ENCODE results near the gene TAX1BP1. TPM values are rescaled to one million over a fixed set of nuclear protein-coding genes. Genes with fewer than 3 reads are reported as not detected.

Gene TAX1BP1
- total RNA-seq, 2 experiments from 2014 or later, result 27.9 to 49.7 TPM

DNA sequence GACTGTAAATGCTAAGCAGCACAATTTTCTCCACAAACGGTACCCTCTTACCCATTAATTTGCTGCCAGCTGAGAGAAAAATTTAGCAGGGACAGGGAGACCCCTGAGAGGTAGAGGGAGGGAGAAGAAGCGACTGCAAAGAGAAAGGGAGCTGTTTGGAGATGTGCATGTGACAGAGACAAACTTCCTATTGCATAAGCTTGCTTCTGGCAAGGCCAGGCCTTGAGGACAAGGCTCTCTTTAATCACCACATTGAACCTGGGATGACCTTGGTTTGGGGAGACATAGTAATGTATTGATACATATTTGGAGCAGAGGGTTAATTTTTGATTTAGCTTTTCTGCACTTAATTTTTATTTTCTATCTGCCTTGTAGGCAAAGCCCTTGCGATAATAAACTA is 46.2 kb upstream of the TAX1BP1 start:
- no peak overlapping the region for H3K27ac ChIP-seq (ENCODE audit: low read depth, low read length, poor library complexity, severe bottlenecking)
- ChIA-PET POLR2A (interaction anchor here (0.6 to 0.7 kb wide), 5 partner anchors 11 to 337 kb away, joined by 3 to 5 read pairs (median 4); no protein-coding TSS in a partner anchor), CTCF (ENCODE audit: unreplicated experiment) (no interaction called here)
- H3K79me2 ChIP-seq (ENCODE audit: insufficient read depth, low read depth, low read length), result no peaks in the 10 kb centered on the region
- H4K20me1 ChIP-seq (ENCODE audit: insufficient read depth, low read length), result no peaks in the 10 kb centered on the region
- TF ChIP-seq EZH2phosphoT487 (IDR thresholded peaks at IDR 0.05; ENCODE audit: borderline replicate concordance, low read depth, low read length), result no peak
- TF ChIP-seq, protein P1, sequence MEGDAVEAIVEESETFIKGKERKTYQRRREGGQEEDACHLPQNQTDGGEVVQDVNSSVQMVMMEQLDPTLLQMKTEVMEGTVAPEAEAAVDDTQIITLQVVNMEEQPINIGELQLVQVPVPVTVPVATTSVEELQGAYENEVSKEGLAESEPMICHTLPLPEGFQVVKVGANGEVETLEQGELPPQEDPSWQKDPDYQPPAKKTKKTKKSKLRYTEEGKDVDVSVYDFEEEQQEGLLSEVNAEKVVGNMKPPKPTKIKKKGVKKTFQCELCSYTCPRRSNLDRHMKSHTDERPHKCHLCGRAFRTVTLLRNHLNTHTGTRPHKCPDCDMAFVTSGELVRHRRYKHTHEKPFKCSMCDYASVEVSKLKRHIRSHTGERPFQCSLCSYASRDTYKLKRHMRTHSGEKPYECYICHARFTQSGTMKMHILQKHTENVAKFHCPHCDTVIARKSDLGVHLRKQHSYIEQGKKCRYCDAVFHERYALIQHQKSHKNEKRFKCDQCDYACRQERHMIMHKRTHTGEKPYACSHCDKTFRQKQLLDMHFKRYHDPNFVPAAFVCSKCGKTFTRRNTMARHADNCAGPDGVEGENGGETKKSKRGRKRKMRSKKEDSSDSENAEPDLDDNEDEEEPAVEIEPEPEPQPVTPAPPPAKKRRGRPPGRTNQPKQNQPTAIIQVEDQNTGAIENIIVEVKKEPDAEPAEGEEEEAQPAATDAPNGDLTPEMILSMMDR (conservative IDR thresholded peaks at IDR 0.05; ENCODE audit: low read length), result no peak
- H3K9me2 ChIP-seq (ENCODE audit: insufficient read depth, low read length), result no peaks in the 10 kb centered on the region
- H3K9me3 ChIP-seq (ENCODE audit: low read length), result no peaks in the 10 kb centered on the region
- no peak overlapping the region for H3K4me2 ChIP-seq (ENCODE audit: low read length)
- no peaks in the 10 kb centered on the region for H3K36me3 ChIP-seq (ENCODE audit: insufficient read depth, low read length)
- no TSS peak for BruUV-seq (replicated peaks)
- intact Hi-C loops (cut with micrococcal nuclease; ENCODE audit: unreplicated experiment), result no loop called here
- DNase-seq (ENCODE audit: low spot score), result no peak
- H3K4me1 ChIP-seq (ENCODE audit: insufficient read depth, low read length, poor library complexity, severe bottlenecking), result peaks cover 26% of the 10 kb centered on the region
- H3K4me3 ChIP-seq (ENCODE audit: low read depth, low read length, poor library complexity, severe bottlenecking), result no peak overlapping the region
- no peak overlapping the region for H2AFZ ChIP-seq (ENCODE audit: low read length)

DNA sequence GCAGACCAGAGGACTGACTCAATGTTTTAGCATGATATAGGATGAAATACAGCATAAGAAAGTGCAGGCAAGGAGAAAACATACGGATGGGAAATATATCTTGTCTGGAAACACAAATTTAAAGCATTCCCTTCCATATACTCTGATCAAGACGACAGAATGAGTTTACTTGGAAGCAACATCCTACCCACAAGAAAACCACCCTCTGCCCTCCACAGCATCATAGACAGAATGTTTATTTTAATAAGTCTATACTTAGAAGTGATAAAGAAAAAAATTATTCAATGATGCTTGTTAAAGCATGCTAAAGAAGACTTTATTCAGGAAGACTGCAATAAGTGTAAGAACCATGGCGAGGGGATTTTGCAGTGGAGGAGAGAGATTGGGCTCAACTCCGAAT is 44.9 kb upstream of the TAX1BP1 start:
- Histone ChIP-seq H3K4me1 (ENCODE audit: insufficient read depth, low read length, poor library complexity, severe bottlenecking) (peaks cover 16% of the 10 kb centered on the region), H3K27ac (ENCODE audit: low read depth, low read length, poor library complexity, severe bottlenecking) (no peak overlapping the region), H2AFZ (ENCODE audit: low read length) (no peak overlapping the region), H3K4me2 (ENCODE audit: low read length) (no peak overlapping the region), H3K4me3 (ENCODE audit: low read depth, low read length, poor library complexity, severe bottlenecking) (no peak overlapping the region), H3K36me3 (ENCODE audit: insufficient read depth, low read length) (no peaks in the 10 kb centered on the region), H3K79me2 (ENCODE audit: insufficient read depth, low read depth, low read length) (no peaks in the 10 kb centered on the region), H3K9me2 (ENCODE audit: insufficient read depth, low read length) (no peaks in the 10 kb centered on the region), H4K20me1 (ENCODE audit: insufficient read depth, low read length) (no peaks in the 10 kb centered on the region), H3K9me3 (ENCODE audit: low read length) (no peaks in the 10 kb centered on the region)
- CTCF ChIA-PET (ENCODE audit: unreplicated experiment), result no interaction called here
- TF ChIP-seq EZH2phosphoT487 (IDR thresholded peaks at IDR 0.05; ENCODE audit: borderline replicate concordance, low read depth, low read length), result no peak
- TF ChIP-seq, protein P1 (conservative IDR thresholded peaks at IDR 0.05; ENCODE audit: low read length), result no peak
- DNase-seq (ENCODE audit: low spot score), result no peak
- BruUV-seq (replicated peaks), result no TSS peak
- POLR2A ChIA-PET, result no interaction called here
- intact Hi-C loops (cut with micrococcal nuclease; ENCODE audit: unreplicated experiment), result no loop called here

DNA sequence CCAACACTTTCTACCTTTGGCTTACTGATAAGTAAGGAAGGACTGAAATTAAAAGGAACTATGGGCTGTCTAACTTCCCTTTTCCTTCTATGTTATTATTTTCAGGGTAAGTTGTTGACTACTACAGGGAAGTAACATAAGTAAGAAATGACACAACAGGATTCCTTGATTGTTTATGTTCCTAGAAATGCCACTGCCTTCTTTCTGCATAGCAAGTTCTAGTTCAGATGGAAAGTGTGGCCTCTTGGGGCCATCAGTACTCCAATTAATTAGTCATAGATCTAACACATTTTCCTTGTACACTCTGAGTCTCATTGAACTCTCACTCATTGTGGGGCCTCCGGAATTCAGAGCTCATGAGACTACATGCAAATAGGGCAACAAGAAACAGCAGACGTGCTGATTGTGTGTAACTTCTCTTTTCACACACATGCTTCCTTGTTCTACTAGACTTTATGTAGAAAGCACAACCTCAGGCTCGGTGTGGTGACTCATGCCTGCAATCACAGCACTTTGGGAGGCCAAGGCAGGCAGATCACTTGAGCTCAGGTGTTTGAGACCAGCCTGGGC is 42.0 kb upstream of the TAX1BP1 start:
- H3K79me2 ChIP-seq (ENCODE audit: insufficient read depth, low read depth, low read length), result no peaks in the 10 kb centered on the region
- H4K20me1 ChIP-seq (ENCODE audit: insufficient read depth, low read length), result no peaks in the 10 kb centered on the region
- no TSS peak for BruUV-seq (replicated peaks)
- no peak for TF ChIP-seq EZH2phosphoT487 (IDR thresholded peaks at IDR 0.05; ENCODE audit: borderline replicate concordance, low read depth, low read length)
- TF ChIP-seq, protein P1 (conservative IDR thresholded peaks at IDR 0.05; ENCODE audit: low read length), result no peak
- H3K9me2 ChIP-seq (ENCODE audit: insufficient read depth, low read length), result no peaks in the 10 kb centered on the region
- H3K9me3 ChIP-seq (ENCODE audit: low read length), result no peaks in the 10 kb centered on the region
- no peaks in the 10 kb centered on the region for H3K36me3 ChIP-seq (ENCODE audit: insufficient read depth, low read length)
- ChIA-PET POLR2A (interaction anchor here (1.2 to 1.4 kb wide), 5 partner anchors 9 to 43 kb away, joined by 3 to 5 read pairs (median 4); no protein-coding TSS in a partner anchor), CTCF (ENCODE audit: unreplicated experiment) (no interaction called here)
- peak overlapping the region; percentile 53 for H3K4me2 ChIP-seq (ENCODE audit: low read length)
- H3K27ac ChIP-seq (ENCODE audit: low read depth, low read length, poor library complexity, severe bottlenecking), result peak overlapping the region; percentile 29
- DNase-seq (ENCODE audit: low spot score), result peak; percentile 64
- intact Hi-C loops (cut with micrococcal nuclease; ENCODE audit: unreplicated experiment), result no loop called here
- H3K4me1 ChIP-seq (ENCODE audit: insufficient read depth, low read length, poor library complexity, severe bottlenecking), result peaks cover 14% of the 10 kb centered on the region
- peak overlapping the region; percentile 27 for H3K4me3 ChIP-seq (ENCODE audit: low read depth, low read length, poor library complexity, severe bottlenecking)
- peak overlapping the region; percentile 97 for H2AFZ ChIP-seq (ENCODE audit: low read length)

All from OCI-LY7 (cell line).